CD4-positive, CD25-positive, alpha-beta regulatory T cell (primary cell): ENCODE data around the gene NFKBIL1. TPM values are rescaled to one million over a fixed set of nuclear protein-coding genes. Genes with fewer than 3 reads are reported as not detected.
A peak's percentile ranks its signal among the peaks of the same experiment; 100 is the strongest.

Experiments used
- ATAC-seq, 2 donors: fragments of 150-1000 bp; cut with Tn5 transposase; one replicate each; pipeline ENCODE4 v1.10.0; 2021; ENCODE audit warnings: low read depth in 2 of 2, moderate number of reproducible peaks in 2 of 2, moderate library complexity in 1 of 2
- DNase-seq, 3 donors: peaks; one replicate each; pipeline versions ENCODE4 v3.0.0 to v3.0.0-alpha.2; 2012 to 2022; ENCODE audit warnings: mixed read lengths in 1 of 3
- H3K27ac ChIP-seq: one replicate; pipeline ENCODE4 v1.7.0; 2013; ENCODE audit warnings: mild to moderate bottlenecking, low read length; ENCODE audit not compliant: insufficient read depth, poor library complexity, severe bottlenecking
- H3K27me3 ChIP-seq: one replicate; pipeline ENCODE4 v1.7.0; 2013; ENCODE audit warnings: low read length; ENCODE audit not compliant: control insufficient read depth, insufficient read depth
- H3K36me3 ChIP-seq: one replicate; pipeline ENCODE4 v1.7.0; 2013; ENCODE audit warnings: mild to moderate bottlenecking, low read length, moderate library complexity; ENCODE audit not compliant: control insufficient read depth, insufficient read depth
- H3K4me1 ChIP-seq: 2 replicates; pipeline ENCODE4 v1.7.0; 2013; ENCODE audit warnings: mild to moderate bottlenecking, low read length; ENCODE audit not compliant: insufficient read depth, control insufficient read depth, poor library complexity, severe bottlenecking
- H3K4me3 ChIP-seq: one replicate; pipeline ENCODE4 v1.7.0; 2013; ENCODE audit warnings: low read depth, mild to moderate bottlenecking, low read length, moderate library complexity
- H3K9me3 ChIP-seq, 2 experiments: 1 replicate in 1 of 2; 2 replicates in 1 of 2; pipeline ENCODE4 v1.7.0; 2013; ENCODE audit warnings: low read length in 2 of 2, mild to moderate bottlenecking in 1 of 2, moderate library complexity in 1 of 2; ENCODE audit not compliant: control insufficient read depth in 2 of 2
- H3K27ac Mint-ChIP-seq, 3 donors: one replicate each; pipeline ENCODE4 v1.8.0; 2020 to 2022; ENCODE audit warnings: mild to moderate bottlenecking in 3 of 3, mixed read lengths in 3 of 3, moderate library complexity in 2 of 3
- H3K27me3 Mint-ChIP-seq: one replicate; pipeline ENCODE4 v1.8.0; 2022; ENCODE audit warnings: mild to moderate bottlenecking, mixed read lengths
- H3K36me3 Mint-ChIP-seq: one replicate; pipeline ENCODE4 v1.8.0; 2020; ENCODE audit warnings: mixed read lengths
- H3K4me1 Mint-ChIP-seq, 4 donors: one replicate each; pipeline ENCODE4 v1.8.0; 2020 to 2022; ENCODE audit warnings: mixed read lengths in 4 of 4, mild to moderate bottlenecking in 1 of 4
- H3K4me3 Mint-ChIP-seq, 4 donors: one replicate each; pipeline ENCODE4 v1.8.0; 2020 to 2022; ENCODE audit warnings: mild to moderate bottlenecking in 4 of 4, mixed read lengths in 4 of 4, moderate library complexity in 3 of 4
- H3K9me3 Mint-ChIP-seq, 7 donors: one replicate each; pipeline ENCODE4 v1.8.0; 2020 to 2022; ENCODE audit warnings: mixed read lengths in 7 of 7, mild to moderate bottlenecking in 3 of 7, moderate library complexity in 2 of 7
- polyA plus RNA-seq, 4 donors: library from polyadenylated mRNA; unstranded; fragments of 300-500 nt; fragmentation: Illumina TruSeq; gene quantifications; one replicate each; pipeline ENCODE4 v1.2.3, GENCODE V29; 2021
- total RNA-seq: library from RNA; stranded (reverse); gene quantifications from one replicate; pipeline ENCODE4 v1.2.3, GENCODE V29; 2022

Gene NFKBIL1
- total and polyA plus RNA-seq, 5 donors from 2014 or later, result 4.6 to 9.4 (median 6.4) TPM

DNA sequence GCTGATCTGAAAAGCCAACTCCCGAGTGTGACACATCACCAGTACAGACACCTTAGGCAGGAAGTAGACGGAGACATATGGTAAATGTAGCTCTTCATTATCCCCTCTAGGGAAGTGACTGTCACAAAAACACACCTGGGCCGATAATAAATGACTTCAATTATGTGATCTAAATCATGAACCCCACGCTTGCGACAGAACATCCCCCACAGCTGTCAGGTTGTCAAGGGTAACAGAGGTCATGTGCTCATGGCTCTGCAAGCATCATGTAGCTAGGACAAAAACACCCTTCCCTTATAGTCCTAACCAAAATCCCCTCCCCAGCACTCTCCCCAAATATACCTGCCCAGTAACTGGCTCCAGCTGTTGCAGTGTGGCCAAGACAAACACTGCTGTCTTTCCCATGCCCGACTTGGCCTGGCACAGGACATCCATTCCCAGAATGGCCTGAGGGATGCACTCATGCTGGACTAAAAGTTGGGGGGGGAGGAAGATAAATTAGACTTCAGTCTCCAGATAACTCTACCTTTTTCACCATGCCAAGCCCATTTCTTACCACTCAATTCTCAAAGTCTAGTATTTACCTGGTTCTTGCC lies 8.5 kb upstream of the NFKBIL1 start:
- H3K27me3 ChIP-seq, result no peaks in the 10 kb centered on the region
- peak overlapping the region; percentile 96 for H3K27ac ChIP-seq
- ATAC-seq (no peak), DNase-seq (peak in 1 of 3 donors; percentile 35)
- H3K27me3 Mint-ChIP-seq, result no peaks in the 10 kb centered on the region
- peaks cover 53% of the 10 kb centered on the region for H3K36me3 Mint-ChIP-seq
- peaks cover 0 to 3% (median 0%) of the 10 kb centered on the region in 7 donors for H3K9me3 Mint-ChIP-seq
- peak overlapping the region; percentile 98 for H3K4me3 ChIP-seq
- H3K4me3 Mint-ChIP-seq, result peak overlapping the region; percentile 97 to 98 (median 98)
- peaks cover 49% of the 10 kb centered on the region for H3K4me1 ChIP-seq
- peaks cover 64% of the 10 kb centered on the region for H3K36me3 ChIP-seq
- peak overlapping the region; percentile 44 to 100 (median 99) for H3K27ac Mint-ChIP-seq
- peaks cover 13 to 69% (median 48%) of the 10 kb centered on the region in 4 donors for H3K4me1 Mint-ChIP-seq
- H3K9me3 ChIP-seq, result no peaks in the 10 kb centered on the region

DNA sequence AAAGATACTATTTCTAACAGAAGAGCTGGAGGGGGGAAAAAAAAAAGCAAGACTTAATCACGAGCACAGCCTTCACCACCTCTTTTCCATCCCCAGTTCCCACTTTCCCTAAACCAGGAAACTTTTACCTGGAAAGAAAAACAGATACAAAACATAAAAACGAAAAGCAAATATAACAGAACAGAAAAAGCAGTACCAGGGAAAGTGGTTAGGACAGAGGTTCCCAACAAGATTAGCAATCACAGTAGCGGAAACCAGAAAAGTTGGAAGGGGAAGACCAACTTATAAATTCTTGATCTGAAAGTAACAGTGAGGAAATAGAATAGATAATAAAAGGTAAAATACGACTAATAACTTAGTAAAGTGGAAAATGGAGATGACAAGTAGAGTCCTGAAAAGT lies 6.8 kb upstream of the NFKBIL1 start:
- peaks cover 40% of the 10 kb centered on the region for H3K36me3 Mint-ChIP-seq
- DNase-seq (no peak), ATAC-seq (no peak)
- Histone ChIP-seq H3K27ac (peak overlapping the region; percentile 96), H3K4me1 (peaks cover 49% of the 10 kb centered on the region), H3K4me3 (peak overlapping the region; percentile 98), H3K27me3 (no peaks in the 10 kb centered on the region), H3K36me3 (peaks cover 47% of the 10 kb centered on the region), H3K9me3 (no peaks in the 10 kb centered on the region)
- peaks cover 0 to 3% (median 0%) of the 10 kb centered on the region in 7 donors for H3K9me3 Mint-ChIP-seq
- peaks cover 13 to 62% (median 47%) of the 10 kb centered on the region in 4 donors for H3K4me1 Mint-ChIP-seq
- H3K27ac Mint-ChIP-seq, result peak overlapping the region; percentile 99 to 100 (median 99)
- H3K27me3 Mint-ChIP-seq, result no peaks in the 10 kb centered on the region
- H3K4me3 Mint-ChIP-seq, result peak overlapping the region; percentile 97 to 98 (median 98)

DNA sequence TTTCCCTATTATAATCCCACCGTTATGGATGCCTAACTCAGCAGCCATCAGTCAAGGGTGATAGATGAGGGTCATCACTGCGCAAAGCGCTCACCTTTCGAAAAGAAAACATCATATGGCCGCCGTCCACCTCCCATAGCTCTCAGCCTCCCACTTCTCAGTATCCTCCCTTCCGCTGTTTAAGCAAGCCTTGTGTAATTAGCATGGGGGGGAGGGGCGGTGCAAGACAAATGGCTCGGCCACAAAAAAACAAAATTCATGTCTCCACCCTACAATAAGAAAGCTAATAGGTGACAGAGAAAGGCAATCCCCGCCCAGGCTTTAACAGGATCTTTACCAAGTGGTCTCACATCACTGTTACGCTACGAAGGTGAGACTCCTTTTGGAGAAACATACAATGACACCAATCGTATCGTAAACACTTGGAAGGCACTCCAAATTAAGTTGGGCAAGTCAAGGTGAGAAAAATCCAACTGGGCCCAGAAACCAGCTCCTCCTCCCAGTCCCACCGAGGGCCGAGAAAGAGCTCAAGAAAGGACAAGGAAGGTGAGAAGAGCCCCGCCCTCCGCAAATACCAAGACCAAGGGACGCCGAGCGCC lies 6.2 kb upstream of the NFKBIL1 start:
- peak overlapping the region; percentile 99 to 100 (median 99) for H3K27ac Mint-ChIP-seq
- H3K27me3 Mint-ChIP-seq, result no peaks in the 10 kb centered on the region
- Histone ChIP-seq H3K9me3 (no peaks in the 10 kb centered on the region), H3K27me3 (no peaks in the 10 kb centered on the region), H3K4me3 (peak overlapping the region; percentile 98), H3K27ac (peak overlapping the region; percentile 96), H3K4me1 (peaks cover 49% of the 10 kb centered on the region), H3K36me3 (peaks cover 41% of the 10 kb centered on the region)
- H3K36me3 Mint-ChIP-seq, result peaks cover 35% of the 10 kb centered on the region
- peaks cover 0 to 3% (median 0%) of the 10 kb centered on the region in 7 donors for H3K9me3 Mint-ChIP-seq
- ATAC-seq (peak; percentile 33 to 43), DNase-seq (peak; percentile 66 to 93 (median 87))
- H3K4me3 Mint-ChIP-seq, result peak overlapping the region; percentile 97 to 98 (median 98)
- H3K4me1 Mint-ChIP-seq, result peaks cover 13 to 59% (median 45%) of the 10 kb centered on the region in 4 donors

DNA sequence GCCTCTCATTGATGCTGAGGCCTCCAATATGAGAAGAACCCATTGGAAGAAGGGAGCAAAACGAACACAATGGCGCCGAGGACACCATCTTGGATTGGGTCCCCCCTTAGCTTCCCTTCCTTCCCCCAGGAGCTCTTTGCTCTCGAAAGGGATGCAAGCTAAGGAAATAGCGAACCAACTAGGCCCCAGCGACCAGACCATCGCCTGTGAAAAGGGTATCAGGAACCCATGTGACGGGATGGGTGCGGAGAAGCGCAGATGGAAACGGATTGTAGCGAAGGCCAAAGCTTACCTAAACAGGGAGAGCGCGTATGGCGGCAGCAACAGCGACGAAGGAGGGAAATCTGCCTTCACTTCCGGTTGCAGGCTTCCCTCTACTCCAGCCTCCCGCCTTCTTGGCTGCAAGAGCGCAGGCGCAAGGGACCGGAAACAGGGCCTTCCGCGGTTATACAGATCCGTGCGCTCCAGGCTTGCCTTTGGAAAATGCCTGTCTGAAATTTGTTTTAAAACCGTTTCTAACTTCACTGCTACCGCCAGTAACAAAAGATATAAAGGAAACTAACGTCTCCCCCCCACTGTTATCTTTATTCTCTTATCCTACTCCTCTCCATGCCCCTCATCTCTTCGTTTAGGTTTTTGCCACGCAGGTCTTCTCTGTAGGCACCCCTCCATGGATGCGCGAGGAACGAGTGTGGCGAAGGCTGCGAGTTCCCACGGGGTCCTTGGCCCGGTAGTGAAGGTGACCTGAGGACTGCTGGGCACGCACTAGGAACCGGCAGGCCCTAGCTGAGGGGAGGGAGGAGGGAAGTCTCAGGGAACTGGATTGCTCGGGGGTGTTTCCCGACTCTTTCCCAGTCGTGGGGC lies 5.5 kb upstream of the NFKBIL1 start, which contains the start of gene DDX39B:
TSS of gene DDX39B (minus strand) at position 346 of the 864 bp plus-strand sequence. CDS start 1,471 bp downstream, outside the sequence.
- peaks cover 56% of the 10 kb centered on the region for H3K4me1 ChIP-seq
- ATAC-seq (peak; percentile 74 to 78), DNase-seq (peak; percentile 91 to 98 (median 95))

DNA sequence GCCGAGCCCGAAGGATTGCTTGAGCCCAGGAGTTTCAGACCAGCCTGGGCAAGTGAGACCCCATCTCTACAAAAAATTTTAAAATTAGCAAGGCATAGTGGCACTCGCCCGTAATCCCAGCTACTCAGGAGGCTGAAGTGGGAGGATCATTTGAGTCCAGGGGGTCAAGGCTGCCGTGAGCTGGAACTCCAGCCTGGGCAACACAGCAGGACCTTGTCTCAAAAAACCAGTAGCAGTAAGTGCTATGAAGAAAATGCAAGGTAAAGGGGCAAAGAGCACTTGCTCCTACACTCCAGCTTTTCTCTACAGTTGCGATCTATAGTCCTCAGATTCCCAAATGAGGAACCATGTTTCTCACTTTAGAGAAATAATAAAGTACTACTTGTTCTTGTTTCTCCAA lies 3.8 kb upstream of the NFKBIL1 start:
- H3K27ac Mint-ChIP-seq, result peak overlapping the region in 1 of 3 donors; percentile 100
- H3K4me3 Mint-ChIP-seq, result no peak overlapping the region
- peaks cover 54% of the 10 kb centered on the region for H3K4me1 ChIP-seq

More for the DNA sequence above, 5.5 kb upstream of the NFKBIL1 start, which contains the start of gene DDX39B:
- peaks cover 5% of the 10 kb centered on the region for H3K27me3 Mint-ChIP-seq
- peaks cover 31% of the 10 kb centered on the region for H3K36me3 Mint-ChIP-seq
- Histone ChIP-seq H3K27me3 (no peaks in the 10 kb centered on the region), H3K4me3 (peak within 1 kb of the TSS; percentile 98), H3K27ac (peak within 1 kb of the TSS; percentile 96), H3K9me3 (no peaks in the 10 kb centered on the region), H3K36me3 (peaks cover 34% of the 10 kb centered on the region)
- H3K27ac Mint-ChIP-seq, result peak within 1 kb of the TSS; percentile 99 to 100 (median 99)
- peak within 1 kb of the TSS; percentile 97 to 98 (median 98) for H3K4me3 Mint-ChIP-seq
- peaks cover 13 to 60% (median 47%) of the 10 kb centered on the region in 4 donors for H3K4me1 Mint-ChIP-seq
- H3K9me3 Mint-ChIP-seq, result peaks cover 0 to 3% (median 0%) of the 10 kb centered on the region in 7 donors

DNA sequence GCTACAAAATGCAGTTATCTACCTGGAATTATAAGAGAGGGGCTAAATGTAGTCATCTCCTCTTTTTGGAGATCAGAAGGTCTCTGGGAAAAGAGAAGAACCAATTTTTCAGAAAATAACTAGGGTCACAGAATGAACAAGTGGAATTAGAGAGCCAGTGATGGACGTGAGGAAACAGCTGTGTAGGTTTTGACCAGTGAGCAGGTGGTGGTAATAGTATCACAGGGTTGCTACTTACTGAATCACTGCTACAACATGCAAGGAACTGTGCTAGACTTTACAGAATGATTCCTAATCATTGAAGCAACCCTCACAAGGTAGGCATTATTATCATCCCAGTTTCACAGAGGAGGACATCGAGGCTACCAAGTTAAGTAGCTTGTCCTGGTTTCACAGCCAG lies 2.7 kb upstream of the NFKBIL1 start:
- H3K4me1 ChIP-seq, result peaks cover 44% of the 10 kb centered on the region
- Mint-ChIP-seq H3K27me3 (peaks cover 5% of the 10 kb centered on the region), H3K9me3 (peaks cover 0 to 3% (median 0%) of the 10 kb centered on the region in 7 donors), H3K27ac (peak overlapping the region in 1 of 3 donors; percentile 53), H3K4me3 (peak overlapping the region in 3 of 4 donors; percentile 1 to 84 (median 73)), H3K36me3 (peaks cover 15% of the 10 kb centered on the region), H3K4me1 (peaks cover 0 to 60% (median 45%) of the 10 kb centered on the region in 4 donors)
- no peaks in the 10 kb centered on the region for H3K27me3 ChIP-seq
- no peak for DNase-seq
- H3K36me3 ChIP-seq, result peaks cover 7% of the 10 kb centered on the region
- H3K9me3 ChIP-seq, result no peaks in the 10 kb centered on the region
- no peak for ATAC-seq
- H3K4me3 ChIP-seq, result no peak overlapping the region
- H3K27ac ChIP-seq, result no peak overlapping the region

More for the DNA sequence above, 3.8 kb upstream of the NFKBIL1 start:
- Mint-ChIP-seq H3K4me1 (peaks cover 8 to 61% (median 50%) of the 10 kb centered on the region in 4 donors), H3K36me3 (peaks cover 22% of the 10 kb centered on the region), H3K9me3 (peaks cover 0 to 3% (median 0%) of the 10 kb centered on the region in 7 donors), H3K27me3 (peaks cover 5% of the 10 kb centered on the region)
- peaks cover 17% of the 10 kb centered on the region for H3K36me3 ChIP-seq
- ATAC-seq (no peak), DNase-seq (no peak)
- H3K4me3 ChIP-seq, result no peak overlapping the region
- no peak overlapping the region for H3K27ac ChIP-seq
- H3K9me3 ChIP-seq, result no peaks in the 10 kb centered on the region
- no peaks in the 10 kb centered on the region for H3K27me3 ChIP-seq

DNA sequence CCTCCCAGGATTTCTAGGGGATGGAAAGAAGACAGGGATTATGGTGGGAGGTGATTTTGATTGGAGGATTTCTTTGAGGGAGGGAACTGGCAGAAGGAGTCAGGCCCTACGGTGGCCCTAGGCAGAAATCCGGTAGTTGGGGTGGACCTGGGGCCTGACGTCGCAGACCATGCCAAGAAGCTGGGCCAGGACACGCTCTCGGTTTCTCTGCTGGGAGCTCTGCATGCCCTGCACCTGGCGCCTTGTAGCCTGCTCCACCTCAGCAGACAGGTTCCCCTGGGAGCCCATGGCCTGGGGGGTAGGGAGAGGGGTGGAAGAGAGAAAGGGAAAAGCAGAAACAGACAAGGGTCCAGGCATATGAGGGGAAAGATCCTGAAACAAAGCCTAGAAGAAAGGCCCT lies 2.1 kb upstream of the NFKBIL1 start:
- no peak overlapping the region for H3K4me3 ChIP-seq
- peaks cover 38% of the 10 kb centered on the region for H3K4me1 ChIP-seq
- Mint-ChIP-seq H3K9me3 (no peaks in the 10 kb centered on the region), H3K27ac (peak overlapping the region in 1 of 3 donors; percentile 96), H3K4me1 (peaks cover 0 to 56% (median 39%) of the 10 kb centered on the region in 4 donors), H3K36me3 (peaks cover 10% of the 10 kb centered on the region), H3K27me3 (peaks cover 5% of the 10 kb centered on the region), H3K4me3 (peak overlapping the region in 3 of 4 donors; percentile 26 to 84 (median 77))
- H3K27me3 ChIP-seq, result no peaks in the 10 kb centered on the region
- ATAC-seq (no peak), DNase-seq (no peak)
- peaks cover under 1% of the 10 kb centered on the region for H3K36me3 ChIP-seq
- H3K27ac ChIP-seq, result no peak overlapping the region
- H3K9me3 ChIP-seq, result no peaks in the 10 kb centered on the region
